Omental fat pad (tissue), 4 donors: ENCODE data around the gene DACT2. TPM values are rescaled to one million over a fixed set of nuclear protein-coding genes. Genes with fewer than 3 reads are reported as not detected.

Source experiments
- ATAC-seq: fragments of 150-250 bp; one replicate; pipeline ENCODE4 v1.9.1; 2016; ENCODE audit warnings: mild to moderate bottlenecking, moderate library complexity; ENCODE audit not compliant: low FRiP score
- DNase-seq: peaks from one replicate; pipeline ENCODE4 v3.0.0-alpha.2; 2019; ENCODE audit warnings: low spot score
- CTCF ChIP-seq, 3 donors: fragments of 450-650 bp; IDR thresholded peaks; one replicate each; pipeline ENCODE4 v1.5.1; 2016 to 2017; ENCODE audit warnings: antibody characterized with exemption in 3 of 3, mild to moderate bottlenecking in 3 of 3, moderate library complexity in 2 of 3
- total RNA-seq, 4 donors: library from RNA; depleted of rRNA; stranded (reverse); fragments of >200 nt; gene quantifications; one replicate each; pipeline ENCODE4 v1.1.0, GENCODE V29; 2016

The DACT2 gene
- total RNA-seq, 4 donors from 2014 or later = 0.63 to 3.9 (median 2.3) TPM

- no peak for TF ChIP-seq CTCF (IDR thresholded peaks at IDR 0.05)
- ATAC-seq = no peak
- no peak for DNase-seq
Observed at GRCh38 chr6:168343239-168344150, 23.9 kb upstream of the DACT2 start.

GRCh38 chr6:168342636-168343035 lies 23.1 kb upstream of the DACT2 start:
- TF ChIP-seq CTCF (IDR thresholded peaks at IDR 0.05) = no peak
- DNase-seq (no peak), ATAC-seq (no peak)

- no peak for TF ChIP-seq CTCF (IDR thresholded peaks at IDR 0.05)
- ATAC-seq (no peak), DNase-seq (no peak)
Observed at GRCh38 chr6:168341280-168341900, 21.8 kb upstream of the DACT2 start.

GRCh38 chr6:168340819-168341218 lies 21.2 kb upstream of the DACT2 start:
- no peak for ATAC-seq
- DNase-seq = no peak
- no peak for TF ChIP-seq CTCF (IDR thresholded peaks at IDR 0.05)

- no peak for ATAC-seq
- no peak for DNase-seq
- TF ChIP-seq CTCF (IDR thresholded peaks at IDR 0.05) = no peak
Observed at GRCh38 chr6:168338777-168339176, 19.2 kb upstream of the DACT2 start.

- TF ChIP-seq CTCF (IDR thresholded peaks at IDR 0.05) = no peak
- no peak for ATAC-seq
- no peak for DNase-seq
Observed at GRCh38 chr6:168336967-168337366, 17.4 kb upstream of the DACT2 start.
